CD4-positive, CD25-positive, alpha-beta regulatory T cell (primary cell): Measurements from ENCODE around the gene MT1H. TPM values are rescaled to one million over a fixed set of nuclear protein-coding genes. Genes with fewer than 3 reads are reported as not detected.

ENCODE experiments used
- ATAC-seq, 2 donors: fragments of 150-1000 bp; cut with Tn5 transposase; one replicate each; pipeline ENCODE4 v1.10.0; 2021; ENCODE audit warnings: low read depth in 2 of 2, moderate number of reproducible peaks in 2 of 2, moderate library complexity in 1 of 2
- DNase-seq, 3 donors: peaks; one replicate each; pipeline versions ENCODE4 v3.0.0 to v3.0.0-alpha.2; 2012 to 2022; ENCODE audit warnings: mixed read lengths in 1 of 3
- H3K27ac ChIP-seq: one replicate; pipeline ENCODE4 v1.7.0; 2013; ENCODE audit warnings: mild to moderate bottlenecking, low read length; ENCODE audit not compliant: insufficient read depth, poor library complexity, severe bottlenecking
- H3K27me3 ChIP-seq: one replicate; pipeline ENCODE4 v1.7.0; 2013; ENCODE audit warnings: low read length; ENCODE audit not compliant: control insufficient read depth, insufficient read depth
- H3K36me3 ChIP-seq: one replicate; pipeline ENCODE4 v1.7.0; 2013; ENCODE audit warnings: mild to moderate bottlenecking, low read length, moderate library complexity; ENCODE audit not compliant: control insufficient read depth, insufficient read depth
- H3K4me1 ChIP-seq: 2 replicates; pipeline ENCODE4 v1.7.0; 2013; ENCODE audit warnings: mild to moderate bottlenecking, low read length; ENCODE audit not compliant: insufficient read depth, control insufficient read depth, poor library complexity, severe bottlenecking
- H3K4me3 ChIP-seq: one replicate; pipeline ENCODE4 v1.7.0; 2013; ENCODE audit warnings: low read depth, mild to moderate bottlenecking, low read length, moderate library complexity
- H3K9me3 ChIP-seq, 2 experiments: 1 replicate in 1 of 2; 2 replicates in 1 of 2; pipeline ENCODE4 v1.7.0; 2013; ENCODE audit warnings: low read length in 2 of 2, mild to moderate bottlenecking in 1 of 2, moderate library complexity in 1 of 2; ENCODE audit not compliant: control insufficient read depth in 2 of 2
- H3K27ac Mint-ChIP-seq, 3 donors: one replicate each; pipeline ENCODE4 v1.8.0; 2020 to 2022; ENCODE audit warnings: mild to moderate bottlenecking in 3 of 3, mixed read lengths in 3 of 3, moderate library complexity in 2 of 3
- H3K27me3 Mint-ChIP-seq: one replicate; pipeline ENCODE4 v1.8.0; 2022; ENCODE audit warnings: mild to moderate bottlenecking, mixed read lengths
- H3K36me3 Mint-ChIP-seq: one replicate; pipeline ENCODE4 v1.8.0; 2020; ENCODE audit warnings: mixed read lengths
- H3K4me1 Mint-ChIP-seq, 4 donors: one replicate each; pipeline ENCODE4 v1.8.0; 2020 to 2022; ENCODE audit warnings: mixed read lengths in 4 of 4, mild to moderate bottlenecking in 1 of 4
- H3K4me3 Mint-ChIP-seq, 4 donors: one replicate each; pipeline ENCODE4 v1.8.0; 2020 to 2022; ENCODE audit warnings: mild to moderate bottlenecking in 4 of 4, mixed read lengths in 4 of 4, moderate library complexity in 3 of 4
- H3K9me3 Mint-ChIP-seq, 7 donors: one replicate each; pipeline ENCODE4 v1.8.0; 2020 to 2022; ENCODE audit warnings: mixed read lengths in 7 of 7, mild to moderate bottlenecking in 3 of 7, moderate library complexity in 2 of 7
- polyA plus RNA-seq, 4 donors: library from polyadenylated mRNA; unstranded; fragments of 300-500 nt; fragmentation: Illumina TruSeq; gene quantifications; one replicate each; pipeline ENCODE4 v1.2.3, GENCODE V29; 2021
- total RNA-seq: library from RNA; stranded (reverse); gene quantifications from one replicate; pipeline ENCODE4 v1.2.3, GENCODE V29; 2022

The MT1H gene
- total and polyA plus RNA-seq, 5 donors from 2014 or later: not detected

GRCh38 chr16:56625943-56626654, 43.5 kb upstream of the MT1H start:
- Mint-ChIP-seq H3K4me3 (peak overlapping the region; percentile 87 to 95 (median 94)), H3K27me3 (peaks cover 19% of the 10 kb centered on the region), H3K27ac (peak overlapping the region in 2 of 3 donors; percentile 83 to 89), H3K9me3 (no peaks in the 10 kb centered on the region), H3K36me3 (no peaks in the 10 kb centered on the region), H3K4me1 (peaks cover 4 to 20% (median 14%) of the 10 kb centered on the region in 4 donors)
- H3K4me3 ChIP-seq: peak overlapping the region; percentile 70
- peak in 1 of 2 donors; percentile 2 for ATAC-seq
- H3K9me3 ChIP-seq: no peaks in the 10 kb centered on the region
- H3K4me1 ChIP-seq: peaks cover 22% of the 10 kb centered on the region
- no peak overlapping the region for H3K27ac ChIP-seq
- peaks cover 2% of the 10 kb centered on the region for H3K27me3 ChIP-seq
- no peak for DNase-seq
- H3K36me3 ChIP-seq: no peaks in the 10 kb centered on the region

GRCh38 chr16:56626685-56627084, 42.9 kb upstream of the MT1H start:
- Mint-ChIP-seq H3K27ac (no peak overlapping the region), H3K27me3 (peaks cover 25% of the 10 kb centered on the region), H3K4me1 (peaks cover 4 to 22% (median 13%) of the 10 kb centered on the region in 4 donors), H3K36me3 (no peaks in the 10 kb centered on the region), H3K9me3 (no peaks in the 10 kb centered on the region), H3K4me3 (peak overlapping the region in 3 of 4 donors; percentile 92 to 95 (median 95))
- Histone ChIP-seq H3K27ac (no peak overlapping the region), H3K4me1 (peaks cover 22% of the 10 kb centered on the region), H3K27me3 (peaks cover 6% of the 10 kb centered on the region), H3K36me3 (no peaks in the 10 kb centered on the region), H3K4me3 (no peak overlapping the region), H3K9me3 (no peaks in the 10 kb centered on the region)
- ATAC-seq (no peak), DNase-seq (no peak)

GRCh38 chr16:56628486-56629350, 40.9 kb upstream of the MT1H start:
- H3K27ac Mint-ChIP-seq: peak overlapping the region in 1 of 3 donors; percentile 32
- DNase-seq (no peak), ATAC-seq (no peak)
- Histone ChIP-seq H3K9me3 (no peaks in the 10 kb centered on the region), H3K27me3 (peaks cover 11% of the 10 kb centered on the region), H3K4me3 (no peak overlapping the region), H3K27ac (no peak overlapping the region), H3K36me3 (no peaks in the 10 kb centered on the region), H3K4me1 (peaks cover 27% of the 10 kb centered on the region)
- H3K4me1 Mint-ChIP-seq: peaks cover 3 to 32% (median 17%) of the 10 kb centered on the region in 4 donors
- H3K9me3 Mint-ChIP-seq: no peaks in the 10 kb centered on the region
- H3K4me3 Mint-ChIP-seq: peak overlapping the region in 1 of 4 donors; percentile 77
- no peaks in the 10 kb centered on the region for H3K36me3 Mint-ChIP-seq
- peaks cover 36% of the 10 kb centered on the region for H3K27me3 Mint-ChIP-seq

GRCh38 chr16:56629531-56629930, 40.1 kb upstream of the MT1H start:
- Mint-ChIP-seq H3K27me3 (peaks cover 44% of the 10 kb centered on the region), H3K4me1 (peaks cover 0 to 29% (median 18%) of the 10 kb centered on the region in 4 donors), H3K9me3 (no peaks in the 10 kb centered on the region), H3K36me3 (no peaks in the 10 kb centered on the region), H3K27ac (no peak overlapping the region), H3K4me3 (no peak overlapping the region)
- no peaks in the 10 kb centered on the region for H3K36me3 ChIP-seq
- DNase-seq (no peak), ATAC-seq (no peak)
- H3K4me3 ChIP-seq: no peak overlapping the region
- peaks cover 15% of the 10 kb centered on the region for H3K27me3 ChIP-seq
- no peak overlapping the region for H3K27ac ChIP-seq
- H3K9me3 ChIP-seq: no peaks in the 10 kb centered on the region
- H3K4me1 ChIP-seq: peaks cover 28% of the 10 kb centered on the region

GRCh38 chr16:56630134-56630533, 39.5 kb upstream of the MT1H start:
- no peak for DNase-seq
- H3K27ac ChIP-seq: no peak overlapping the region
- peaks cover 0 to 1% (median 0%) of the 10 kb centered on the region in 7 donors for H3K9me3 Mint-ChIP-seq

GRCh38 chr16:56631197-56631596, 38.4 kb upstream of the MT1H start:
- Mint-ChIP-seq H3K27me3 (peaks cover 58% of the 10 kb centered on the region), H3K27ac (no peak overlapping the region), H3K4me1 (peaks cover 0 to 33% (median 20%) of the 10 kb centered on the region in 4 donors), H3K36me3 (no peaks in the 10 kb centered on the region), H3K4me3 (peak overlapping the region in 1 of 4 donors; percentile 53), H3K9me3 (peaks cover 0 to 1% (median 0%) of the 10 kb centered on the region in 7 donors)
- H3K9me3 ChIP-seq: no peaks in the 10 kb centered on the region
- H3K4me3 ChIP-seq: no peak overlapping the region
- no peak overlapping the region for H3K27ac ChIP-seq
- H3K27me3 ChIP-seq: peaks cover 17% of the 10 kb centered on the region
- peaks cover 26% of the 10 kb centered on the region for H3K4me1 ChIP-seq
- DNase-seq: no peak
- no peaks in the 10 kb centered on the region for H3K36me3 ChIP-seq
- no peak for ATAC-seq

More at GRCh38 chr16:56630134-56630533, 39.5 kb upstream of the MT1H start:
- Histone ChIP-seq H3K27me3 (peaks cover 15% of the 10 kb centered on the region), H3K4me3 (no peak overlapping the region), H3K36me3 (no peaks in the 10 kb centered on the region), H3K4me1 (peaks cover 28% of the 10 kb centered on the region), H3K9me3 (no peaks in the 10 kb centered on the region)
- H3K36me3 Mint-ChIP-seq: no peaks in the 10 kb centered on the region
- peaks cover 0 to 34% (median 21%) of the 10 kb centered on the region in 4 donors for H3K4me1 Mint-ChIP-seq
- no peak overlapping the region for H3K27ac Mint-ChIP-seq
- ATAC-seq: no peak
- peaks cover 50% of the 10 kb centered on the region for H3K27me3 Mint-ChIP-seq
- H3K4me3 Mint-ChIP-seq: peak overlapping the region in 2 of 4 donors; percentile 6 to 63

- Histone ChIP-seq H3K9me3 (no peaks in the 10 kb centered on the region), H3K36me3 (no peaks in the 10 kb centered on the region), H3K4me3 (no peak overlapping the region), H3K4me1 (peaks cover 20% of the 10 kb centered on the region), H3K27me3 (peaks cover 21% of the 10 kb centered on the region), H3K27ac (no peak overlapping the region)
- Mint-ChIP-seq H3K27me3 (peaks cover 64% of the 10 kb centered on the region), H3K9me3 (peaks cover 0 to 1% (median 0%) of the 10 kb centered on the region in 7 donors), H3K4me1 (peaks cover 0 to 33% (median 18%) of the 10 kb centered on the region in 4 donors), H3K4me3 (peak overlapping the region in 3 of 4 donors; percentile 36 to 86 (median 53)), H3K36me3 (no peaks in the 10 kb centered on the region), H3K27ac (peak overlapping the region in 2 of 3 donors; percentile 49 to 69)
- DNase-seq (no peak), ATAC-seq (no peak)
Observed at GRCh38 chr16:56631832-56632155, 37.8 kb upstream of the MT1H start.
